K562 (cell line): ENCODE measurements around the gene FRMPD4. TPM values are rescaled to one million over a fixed set of nuclear protein-coding genes. Genes with fewer than 3 reads are reported as not detected.

ENCODE experiments used
- ATAC-seq: fragments of 200-7000 bp; cut with Tn5 transposase; 3 replicates; pipeline ENCODE4 v1.9.1; 2020; ENCODE audit warnings: moderate library complexity
- BruUV-seq: library from RNA; stranded (reverse); fragments of 400-500 nt; replicated peaks from 2 replicates; lab custom pipeline; 2021; lab: Mats Ljungman, UMichigan
- CTCF ChIA-PET: fragments of 300-600 bp; formaldehyde crosslinking; extraction: SDS; loops from one replicate; lab custom pipeline; 2021; ENCODE audit warnings: low intra/inter-chr PET ratio; lab: Yijun Ruan, JAX
- POLR2A ChIA-PET: fragments of 300-600, 350-650 bp; sonication (Branson Sonifier 250); formaldehyde crosslinking; extraction: SDS; loops from one replicate; lab custom pipeline; 2021; ENCODE audit warnings: antibody characterized with exemption, inconsistent platforms; lab: Yijun Ruan, JAX
- DNase-seq, 4 experiments: peaks; one replicate each; pipeline versions ENCODE4 v3.0.0 to v3.0.0-alpha.2; 2011 to 2018; ENCODE audit warnings: low spot score in 3 of 4, mixed read lengths in 3 of 4; ENCODE audit errors: extremely low read depth in 1 of 4
- FAIRE-seq: peaks from 2 replicates; lab custom pipeline; 2011; peaks lifted over from hg19 to GRCh38; lab: Jason Lieb, UNC
- H2AFZ ChIP-seq: 2 replicates; pipeline ENCODE4 v1.6.0; 2011; ENCODE audit warnings: low read depth, low read length, control low read depth, inconsistent platforms
- H3K27ac ChIP-seq: fragments of 200-600 bp; 3 replicates; pipeline ENCODE4 v1.8.0; 2011; ENCODE audit warnings: low read depth, mild to moderate bottlenecking, control low read depth, inconsistent platforms, low read length, moderate library complexity, mixed read lengths; ENCODE audit errors: extremely low read depth
- H3K27me3 ChIP-seq, 2 experiments: fragments of 300-600 bp in 1 of 2; 2 replicates in 1 of 2; 3 replicates in 1 of 2; pipeline versions ENCODE4 v1.6.0 to v1.8.0; 2011; ENCODE audit warnings: inconsistent platforms in 2 of 2, low read length in 2 of 2, mild to moderate bottlenecking in 1 of 2, mixed read lengths in 1 of 2, moderate library complexity in 1 of 2; ENCODE audit not compliant: control insufficient read depth in 2 of 2, insufficient read depth in 2 of 2
- H3K36me3 ChIP-seq: fragments of 300-600 bp; 3 replicates; pipeline ENCODE4 v1.8.0; 2011; ENCODE audit warnings: mild to moderate bottlenecking, low read length, inconsistent platforms; ENCODE audit not compliant: control insufficient read depth, insufficient read depth
- H3K4me1 ChIP-seq, 2 experiments: fragments of 200-600 bp in 1 of 2; replicated peaks in 1 of 2; 2 replicates in 1 of 2; 3 replicates in 1 of 2; pipeline versions ENCODE4 v1.5.1 to v1.8.0; 2011; ENCODE audit warnings: inconsistent platforms in 2 of 2, low read length in 2 of 2, mild to moderate bottlenecking in 1 of 2, mixed read lengths in 1 of 2, moderate library complexity in 1 of 2; ENCODE audit not compliant: control insufficient read depth in 2 of 2, insufficient read depth in 2 of 2
- H3K4me2 ChIP-seq: 2 replicates; pipeline ENCODE4 v1.6.1; 2011; ENCODE audit warnings: low read length, control low read depth, inconsistent platforms, mixed read lengths; ENCODE audit not compliant: insufficient read depth
- H3K4me3 ChIP-seq: fragments of 200-600 bp; sonication (generic), shearing (Covaris generic); 2 replicates; pipeline ENCODE4 v1.5.1; 2016; ENCODE audit warnings: control low read depth, inconsistent platforms
- H3K79me2 ChIP-seq: fragments of 200-600 bp; 3 replicates; pipeline ENCODE4 v1.8.0; 2011; ENCODE audit warnings: low read length, inconsistent platforms; ENCODE audit not compliant: control insufficient read depth, insufficient read depth
- H3K9ac ChIP-seq, 2 experiments: 2 replicates each; pipeline versions ENCODE4 v1.6.0 to v1.6.1; 2011; ENCODE audit warnings: low read depth in 2 of 2, low read length in 2 of 2, control low read depth in 1 of 2, inconsistent platforms in 1 of 2, mild to moderate bottlenecking in 1 of 2, mixed read lengths in 1 of 2; ENCODE audit not compliant: insufficient read depth in 1 of 2
- H3K9me1 ChIP-seq: one replicate; pipeline ENCODE4 v1.6.0; 2011; ENCODE audit warnings: inconsistent platforms, mild to moderate bottlenecking, low read length, moderate library complexity; ENCODE audit not compliant: control insufficient read depth, insufficient read depth
- H3K9me3 ChIP-seq: replicated peaks from 2 replicates; pipeline ENCODE4 v1.5.1; 2011; ENCODE audit warnings: low read depth, low read length, inconsistent platforms; ENCODE audit not compliant: control insufficient read depth, insufficient read depth
- H4K20me1 ChIP-seq: replicated peaks from 2 replicates; pipeline ENCODE4 v1.6.1; 2011; ENCODE audit warnings: low read length, inconsistent platforms, mixed read lengths; ENCODE audit not compliant: control insufficient read depth, insufficient read depth
- MTA1 ChIP-seq: fragments of 450-650 bp; IDR thresholded peaks from 2 replicates; pipeline ENCODE4 v1.6.1; 2017; ENCODE audit warnings: borderline replicate concordance
- PML ChIP-seq: IDR thresholded peaks from 2 replicates; pipeline ENCODE4 v1.6.1; 2012; ENCODE audit warnings: low read length, inconsistent platforms
- STAT5A ChIP-seq: IDR thresholded peaks from 2 replicates; pipeline ENCODE4 v1.6.1; 2012; ENCODE audit warnings: low read length, inconsistent platforms, borderline replicate concordance
- ZBTB40 ChIP-seq, 2 experiments: fragments of 450-650 bp in 1 of 2; sonication (generic) in 1 of 2; formaldehyde crosslinking in 1 of 2; IDR thresholded peaks; 2 replicates each; pipeline versions ENCODE4 v1.7.1 to v1.9.0; 2016 to 2022; ENCODE audit warnings: inconsistent platforms in 1 of 2, mild to moderate bottlenecking in 1 of 2, missing genetic modification reagents in 1 of 2
- ZFX ChIP-seq: sonication (generic); formaldehyde crosslinking; IDR thresholded peaks from 2 replicates; pipeline ENCODE4 v1.8.0; 2022; ENCODE audit warnings: mild to moderate bottlenecking, missing genetic modification reagents, moderate library complexity
- ZNF324 ChIP-seq: fragments of 250-450 bp; sonication (Bioruptor Pico); IDR thresholded peaks from 2 replicates; pipeline ENCODE4 v1.4.0; 2020; ENCODE audit warnings: mild to moderate bottlenecking
- ZNF75A ChIP-seq: fragments of 450-650 bp; formaldehyde crosslinking; IDR thresholded peaks from 2 replicates; pipeline ENCODE4 v1.4.0; 2020; ENCODE audit warnings: mild to moderate bottlenecking
- WGBS: fragments of 100-300 bp; shearing (Covaris generic); methylation state at CpG from one replicate; pipeline ENCODE4 v1.1.6; 2016; ENCODE audit warnings: low coverage, mixed read lengths; ENCODE audit not compliant: insufficient coverage; ENCODE audit errors: missing lambda C conversion rate; 5-methylcytosine and 5-hydroxymethylcytosine counted together
- in situ Hi-C: fragments of 300-500 bp; cut with MboI; formaldehyde crosslinking; loops from 4 replicates; pipeline ENCODE4 v1.15.0; 2018; ENCODE audit warnings: inconsistent platforms, mixed read lengths
- intact Hi-C: fragments of 100-400 bp; cut with micrococcal nuclease; formaldehyde crosslinking; loops from 2 replicates; pipeline ENCODE4 v1.14.2; 2022
- polyA plus RNA-seq, 8 experiments: library from polyadenylated mRNA; depleted of rRNA in 4 of 8; stranded (reverse) in 5 of 8; unstranded in 3 of 8; fragments of >200 nt; fragmentation: Nextera tagmentation in 2 of 8; fragmentation: Illumina TruSeq in 1 of 8; extraction: Ambion mirVana in 2 of 8; extraction: Trizol in 1 of 8; gene quantifications; 2 replicates each; pipeline versions ENCODE4 v1.2.1 to v1.2.3, GENCODE V29; 2011 to 2014; ENCODE audit warnings: inconsistent platforms in 1 of 8, missing spikeins in 1 of 8
- total RNA-seq, 7 experiments: library from RNA; depleted of rRNA in 6 of 7; stranded (reverse); fragments of >200 nt in 6 of 7; fragmentation: Illumina TruSeq in 2 of 7; extraction: Trizol in 2 of 7; gene quantifications; 2 replicates each; pipeline versions ENCODE4 v1.2.1 to v1.2.3, GENCODE V29; 2011 to 2021; ENCODE audit warnings: low replicate concordance in 1 of 7

FRMPD4 gene
- total and polyA plus RNA-seq, 9 of the 15 experiments (the other 6 are each of a cell fraction or from before 2014, with no cell fraction given) = not detected

- TF ChIP-seq MTA1 (no peak), ZNF75A (no peak), PML (no peak), STAT5A (no peak), ZFX (CRISPR knock-in tag) (no peak)
Measured at GRCh38 chrX:12142661-12143060, 4.4 kb downstream of the FRMPD4 start (continued).

GRCh38 chrX:12145402-12145801, 7.1 kb downstream of the FRMPD4 start:
- no peak for FAIRE-seq
- Histone ChIP-seq H2AFZ (no peak overlapping the region), H3K27ac (no peak overlapping the region), H3K36me3 (no peaks in the 10 kb centered on the region)
- in situ Hi-C loops = no loop called here
- POLR2A ChIA-PET = no interaction called here
- no peak for DNase-seq
- no peak for ATAC-seq
- TF ChIP-seq ZBTB40 (IDR thresholded peaks at IDR 0.05) = peak; percentile 76
- TF ChIP-seq ZBTB40 (CRISPR knock-in tag; IDR thresholded peaks at IDR 0.05) = no peak
- no peak for TF ChIP-seq ZNF324 (CRISPR knock-in tag)
- TF ChIP-seq, all 486 proteins: peak for 1
- no peaks in the 10 kb centered on the region for H3K9me3 ChIP-seq
- H3K27me3 ChIP-seq = no peaks in the 10 kb centered on the region
- no peaks in the 10 kb centered on the region for H3K79me2 ChIP-seq
- no peaks in the 10 kb centered on the region for H3K4me1 ChIP-seq
- no peaks in the 10 kb centered on the region for H3K9me1 ChIP-seq
- H3K9ac ChIP-seq = no peak overlapping the region
- intact Hi-C loops = no loop called here
- H3K4me3 ChIP-seq = no peak overlapping the region
- CTCF ChIA-PET = no interaction called here
- no peaks in the 10 kb centered on the region for H4K20me1 ChIP-seq
- H3K4me2 ChIP-seq = no peak overlapping the region
- no TSS peak for BruUV-seq
- 0% methylated on average over 1 of the region's 2 CpGs for WGBS
